Activated naive CD4-positive, alpha-beta T cell treated with anti-CD3 and anti-CD28 coated beads, Interleukin-2, amount 50 U/mL, for 16 hours (primary cell): ENCODE measurements around the gene ST6GALNAC5.
"Not testable (repeated sequence)": the region's sequence is repeated elsewhere in the genome, so short reads cannot be mapped to it uniquely, and the experiment has no call there.

Source experiments
- DNase-seq: peaks from one replicate; pipeline ENCODE4 v3.0.0-alpha.2; 2020

ST6GALNAC5 gene

GRCh38 chr1:76939050-76939816, 72.0 kb downstream of the ST6GALNAC5 start:
- DNase-seq = no peak

- no peak for DNase-seq
These were observed 72.5 kb downstream of the ST6GALNAC5 start for GRCh38 chr1:76939817-76940216.

GRCh38 chr1:76940571-76941335, 73.5 kb downstream of the ST6GALNAC5 start:
- no peak for DNase-seq

- DNase-seq = no peak
These were observed 75.3 kb downstream of the ST6GALNAC5 start for GRCh38 chr1:76942549-76942948.

- no peak for DNase-seq
These were observed 77.7 kb downstream of the ST6GALNAC5 start for GRCh38 chr1:76944942-76945341.

GRCh38 chr1:76948846-76949245, 81.6 kb downstream of the ST6GALNAC5 start:
- no peak for DNase-seq

- DNase-seq = no peak
These were observed 82.2 kb downstream of the ST6GALNAC5 start for GRCh38 chr1:76949503-76949902.

- no peak for DNase-seq
These were observed 83.0 kb downstream of the ST6GALNAC5 start for GRCh38 chr1:76950306-76950705.

- no peak for DNase-seq
These were observed 83.9 kb downstream of the ST6GALNAC5 start for GRCh38 chr1:76951153-76951552.

- no peak for DNase-seq
These were observed 88.4 kb downstream of the ST6GALNAC5 start for GRCh38 chr1:76955652-76956051.

GRCh38 chr1:76957961-76958360, 90.7 kb downstream of the ST6GALNAC5 start:
- no peak for DNase-seq

- no peak for DNase-seq
These were observed 91.5 kb downstream of the ST6GALNAC5 start for GRCh38 chr1:76958828-76959227.

GRCh38 chr1:76959556-76959955, 92.3 kb downstream of the ST6GALNAC5 start:
- no peak for DNase-seq

GRCh38 chr1:76961181-76961819, 94.0 kb downstream of the ST6GALNAC5 start:
- no peak for DNase-seq

GRCh38 chr1:76961820-76962207, 94.5 kb downstream of the ST6GALNAC5 start:
- DNase-seq = no peak

- DNase-seq = not testable (repeated sequence)
These were observed 114.0 kb downstream of the ST6GALNAC5 start for GRCh38 chr1:76981267-76981666.

- no peak for DNase-seq
These were observed 122.7 kb downstream of the ST6GALNAC5 start for GRCh38 chr1:76989976-76990375.

- DNase-seq = no peak
These were observed 125.8 kb downstream of the ST6GALNAC5 start for GRCh38 chr1:76993036-76993435.

- DNase-seq = no peak
These were observed 131.4 kb downstream of the ST6GALNAC5 start for GRCh38 chr1:76998582-76999223.

- DNase-seq = no peak
These were observed 140.4 kb downstream of the ST6GALNAC5 start for GRCh38 chr1:77007675-77008074.

GRCh38 chr1:77010937-77011336, 143.7 kb downstream of the ST6GALNAC5 start:
- no peak for DNase-seq

- DNase-seq = no peak
These were observed 144.8 kb downstream of the ST6GALNAC5 start for GRCh38 chr1:77012066-77012465.

- no peak for DNase-seq
These were observed 147.0 kb downstream of the ST6GALNAC5 start for GRCh38 chr1:77014073-77014788.
